ENCODE data around the gene IGFBP2.

- TF ChIP-seq L3MBTL2 (conservative IDR thresholded peaks at IDR 0.05) = no peak
- no peak for TF ChIP-seq FOXA1 (IDR thresholded peaks at IDR 0.05)
- TF ChIP-seq HDGF (IDR thresholded peaks at IDR 0.05; ENCODE audit: borderline replicate concordance) = no peak
- TF ChIP-seq FOXM1 (IDR thresholded peaks at IDR 0.05; ENCODE audit: borderline replicate concordance) = no peak
- TF ChIP-seq SP1 (IDR thresholded peaks at IDR 0.05) = no peak
- TF ChIP-seq PKNOX1 (IDR thresholded peaks at IDR 0.05) = no peak
- TF ChIP-seq CTBP1 (IDR thresholded peaks at IDR 0.05; ENCODE audit: borderline replicate concordance) = no peak
- no peak for TF ChIP-seq NFRKB (IDR thresholded peaks at IDR 0.05)
- TF ChIP-seq BHLHE40 (IDR thresholded peaks at IDR 0.05; ENCODE audit: borderline replicate concordance) = no peak
- TF ChIP-seq ZNF384 (IDR thresholded peaks at IDR 0.05) = no peak
These were observed 26.5 kb upstream of the IGFBP2 start for GRCh38 chr2:216606551-216607276.

Data from HEK293T (cell line).